Spinal cord (tissue), 10 donors: ENCODE data around the gene SEZ6L2. TPM values are rescaled to one million over a fixed set of nuclear protein-coding genes. Genes with fewer than 3 reads are reported as not detected.
A peak's percentile ranks its signal among the peaks of the same experiment; 100 is the strongest.
"Not testable (repeated sequence)": the region's sequence is repeated elsewhere in the genome, so short reads cannot be mapped to it uniquely, and the experiment has no call there.

ENCODE experiments used
- DNase-seq, 6 donors: peaks; one replicate each; pipeline versions ENCODE4 v3.0.0 to v3.0.0-alpha.2; 2013 to 2015; ENCODE audit warnings: low spot score in 6 of 6, low read depth in 4 of 6
- H3K27ac ChIP-seq: one replicate; pipeline ENCODE4 v1.5.1; 2013; ENCODE audit warnings: low read depth, low read length, control low read depth
- H3K27me3 ChIP-seq: one replicate; pipeline ENCODE4 v1.6.1; 2013; ENCODE audit warnings: low read length; ENCODE audit not compliant: control insufficient read depth, insufficient read depth
- H3K36me3 ChIP-seq: one replicate; pipeline ENCODE4 v1.6.1; 2013; ENCODE audit warnings: low read length; ENCODE audit not compliant: control insufficient read depth, insufficient read depth
- H3K4me1 ChIP-seq: one replicate; pipeline ENCODE4 v1.6.1; 2013; ENCODE audit warnings: low read length; ENCODE audit not compliant: control insufficient read depth, insufficient read depth
- H3K4me3 ChIP-seq: one replicate; pipeline ENCODE4 v1.5.1; 2013; ENCODE audit warnings: low read depth, low read length, control low read depth
- H3K9me3 ChIP-seq: one replicate; pipeline ENCODE4 v1.6.1; 2013; ENCODE audit warnings: low read length; ENCODE audit not compliant: control insufficient read depth, insufficient read depth
- WGBS: methylation state at CpG from one replicate; pipeline ENCODE4 v1.1.5; 2013; ENCODE audit warnings: missing lambda C conversion rate; ENCODE audit not compliant: insufficient coverage; 5-methylcytosine and 5-hydroxymethylcytosine counted together
- polyA plus RNA-seq, 2 donors: library from polyadenylated mRNA; unstranded; fragments of 120-200 nt; gene quantifications; one replicate each; pipeline ENCODE4 v1.2.1, GENCODE V29; 2013; ENCODE audit not compliant: insufficient read length in 2 of 2
- total RNA-seq, 2 donors: library from RNA; depleted of rRNA in 1 of 2; stranded (reverse); fragments of 120-200 nt in 1 of 2; fragments of >200 nt in 1 of 2; gene quantifications; one replicate each; pipeline versions ENCODE4 v1.2.3 to v1.2.4, GENCODE V29; 2013 to 2014
- donor health status: healthy.

SEZ6L2 gene
- total and polyA plus RNA-seq, 4 donors: 32.7 to 155 (median 102) TPM

DNA sequence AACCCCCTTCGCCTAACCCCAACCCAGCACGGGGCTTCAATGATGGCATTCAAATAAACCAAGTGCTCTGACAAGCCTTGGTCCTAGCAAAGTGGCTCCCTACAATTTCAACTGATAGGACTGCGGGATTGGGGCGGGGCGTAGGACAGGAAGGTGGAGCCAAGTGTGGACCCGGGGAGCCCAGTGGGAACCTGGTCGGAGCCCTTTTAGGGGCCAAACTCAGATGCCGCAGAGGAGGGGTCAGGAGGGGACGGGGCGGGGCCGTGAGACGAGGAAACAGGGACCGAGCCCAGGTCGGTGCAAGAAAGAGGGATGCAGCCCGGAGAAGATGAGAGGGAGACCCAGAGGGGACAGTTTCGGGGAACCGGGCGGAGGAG, 23.1 kb downstream of the SEZ6L2 start:
- Histone ChIP-seq H3K4me3 (no peak overlapping the region), H3K27ac (no peak overlapping the region), H3K4me1 (peaks cover 14% of the 10 kb centered on the region), H3K27me3 (peaks cover 23% of the 10 kb centered on the region), H3K9me3 (no peaks in the 10 kb centered on the region), H3K36me3 (peaks cover 63% of the 10 kb centered on the region)
- no peak for DNase-seq
- WGBS: 24% methylated on average over 16 of the region's 18 CpGs

DNA sequence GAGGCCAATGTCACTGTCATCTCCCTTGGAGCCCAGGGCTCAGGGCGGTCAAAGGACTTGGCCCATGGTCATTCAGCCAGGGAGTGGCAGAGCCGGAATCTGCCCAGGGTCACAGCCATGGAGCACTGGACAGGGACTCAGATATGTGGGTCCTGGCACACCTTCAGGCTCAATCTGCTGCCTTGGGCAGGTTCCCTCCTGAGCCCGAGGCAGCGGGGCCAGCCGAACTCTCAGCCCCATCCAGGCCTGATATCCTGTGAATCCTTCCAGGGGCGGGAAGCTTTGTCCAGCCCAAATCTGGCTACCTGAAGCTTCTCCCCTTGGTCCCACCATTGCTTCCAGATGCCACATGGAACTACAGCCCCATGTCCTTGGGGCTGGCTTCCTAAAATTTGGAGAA, 24.1 kb downstream of the SEZ6L2 start:
- no peaks in the 10 kb centered on the region for H3K9me3 ChIP-seq
- H3K4me3 ChIP-seq: no peak overlapping the region
- H3K4me1 ChIP-seq: peaks cover 14% of the 10 kb centered on the region
- H3K27me3 ChIP-seq: peaks cover 23% of the 10 kb centered on the region
- H3K27ac ChIP-seq: no peak overlapping the region
- peaks cover 72% of the 10 kb centered on the region for H3K36me3 ChIP-seq
- DNase-seq: no peak
- WGBS: 86% methylated on average over 6 of the region's 6 CpGs

DNA sequence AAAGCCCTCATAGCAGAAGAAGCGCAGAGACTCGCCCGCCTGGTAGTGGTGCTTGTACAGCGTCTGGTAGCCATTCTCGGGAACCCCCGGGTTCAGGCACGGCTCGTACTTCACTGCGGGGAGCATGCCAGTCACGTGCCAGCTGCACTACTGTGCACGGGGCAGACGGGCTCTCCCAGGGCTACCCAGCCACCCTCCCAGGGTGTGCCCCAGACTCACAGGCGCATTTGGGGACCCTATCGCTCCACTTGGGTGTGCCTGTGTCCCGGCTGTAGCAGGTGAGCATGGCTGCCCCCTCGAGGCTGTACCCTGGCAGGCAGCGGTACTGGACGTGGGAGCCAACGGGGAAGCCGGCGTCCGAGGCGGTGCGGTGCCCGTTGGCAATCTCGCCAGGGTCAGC, 26.0 kb downstream of the SEZ6L2 start:
- DNase-seq: no peak
- Histone ChIP-seq H3K4me3 (no peak overlapping the region), H3K36me3 (peaks cover 58% of the 10 kb centered on the region), H3K9me3 (no peaks in the 10 kb centered on the region), H3K4me1 (peaks cover 14% of the 10 kb centered on the region), H3K27me3 (peaks cover 23% of the 10 kb centered on the region), H3K27ac (no peak overlapping the region)
- 91% methylated on average over 24 of the region's 26 CpGs for WGBS

DNA sequence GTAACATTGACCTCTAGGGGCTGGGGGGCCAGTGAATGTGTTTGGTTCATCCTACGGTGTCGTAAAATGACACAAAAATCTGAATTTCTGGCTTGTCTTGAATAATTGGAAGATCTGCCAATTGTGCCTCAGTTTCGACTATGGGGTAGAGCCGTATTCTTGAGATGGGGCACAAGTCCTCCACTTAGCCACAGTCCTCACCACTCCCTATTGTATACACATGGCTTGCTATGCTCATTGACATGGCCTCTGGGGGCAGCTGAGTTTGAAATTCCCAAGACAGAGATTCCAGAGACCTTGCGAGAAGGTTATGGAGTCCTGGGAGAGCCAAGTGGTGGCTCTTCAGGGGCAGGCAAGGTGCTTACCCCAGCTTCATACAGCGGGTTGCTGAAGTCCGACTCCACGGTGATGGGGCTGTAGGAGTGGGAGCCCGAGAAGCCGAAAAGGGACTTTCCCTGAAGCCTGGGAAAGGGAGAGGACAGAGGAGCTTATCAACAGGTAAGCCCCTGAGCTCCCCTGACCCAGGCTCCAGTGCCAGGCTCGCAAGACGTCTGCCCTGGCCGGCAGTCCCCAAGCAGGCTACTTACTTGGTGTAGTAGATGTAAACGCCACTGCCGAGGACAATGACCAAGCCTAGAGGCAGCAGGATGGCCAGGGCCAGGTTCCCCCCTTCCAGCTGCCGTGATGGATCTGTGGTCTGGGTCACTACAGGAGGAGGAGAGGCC, 27.4 kb downstream of the SEZ6L2 start:
- WGBS: 94% methylated on average over 16 of the region's 16 CpGs
- DNase-seq: no peak
- no peak overlapping the region for H3K27ac ChIP-seq
- H3K9me3 ChIP-seq: no peaks in the 10 kb centered on the region
- H3K4me3 ChIP-seq: no peak overlapping the region
- H3K36me3 ChIP-seq: peaks cover 50% of the 10 kb centered on the region
- H3K27me3 ChIP-seq: peaks cover 11% of the 10 kb centered on the region
- H3K4me1 ChIP-seq: peaks cover 8% of the 10 kb centered on the region

DNA sequence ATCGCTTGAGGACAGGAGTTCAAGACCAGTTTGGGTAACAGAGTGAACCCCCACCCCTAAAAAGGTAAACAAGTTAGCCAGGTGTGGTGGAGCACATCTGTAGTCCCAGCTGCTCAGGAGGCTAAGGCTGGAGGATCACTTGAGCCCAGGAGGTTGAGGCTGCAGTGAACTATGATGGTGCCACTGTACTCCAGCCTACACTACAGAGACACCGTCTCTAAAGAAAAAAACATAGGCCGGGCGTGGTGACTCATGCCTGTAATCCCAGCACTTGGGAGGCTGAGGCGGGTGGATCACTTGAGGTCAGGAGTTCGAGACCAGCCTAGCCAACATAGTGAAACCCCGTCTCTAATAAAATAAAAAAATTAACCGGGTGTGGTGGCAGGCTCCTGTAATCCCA, 30.3 kb downstream of the SEZ6L2 start:
- H3K27ac ChIP-seq, H3K9me3 ChIP-seq, H3K4me3 ChIP-seq, H3K27me3 ChIP-seq, DNase-seq, H3K4me1 ChIP-seq: not testable (repeated sequence)
- peaks cover 32% of the 10 kb centered on the region for H3K36me3 ChIP-seq
- 86% methylated on average over 4 of the region's 8 CpGs for WGBS

DNA sequence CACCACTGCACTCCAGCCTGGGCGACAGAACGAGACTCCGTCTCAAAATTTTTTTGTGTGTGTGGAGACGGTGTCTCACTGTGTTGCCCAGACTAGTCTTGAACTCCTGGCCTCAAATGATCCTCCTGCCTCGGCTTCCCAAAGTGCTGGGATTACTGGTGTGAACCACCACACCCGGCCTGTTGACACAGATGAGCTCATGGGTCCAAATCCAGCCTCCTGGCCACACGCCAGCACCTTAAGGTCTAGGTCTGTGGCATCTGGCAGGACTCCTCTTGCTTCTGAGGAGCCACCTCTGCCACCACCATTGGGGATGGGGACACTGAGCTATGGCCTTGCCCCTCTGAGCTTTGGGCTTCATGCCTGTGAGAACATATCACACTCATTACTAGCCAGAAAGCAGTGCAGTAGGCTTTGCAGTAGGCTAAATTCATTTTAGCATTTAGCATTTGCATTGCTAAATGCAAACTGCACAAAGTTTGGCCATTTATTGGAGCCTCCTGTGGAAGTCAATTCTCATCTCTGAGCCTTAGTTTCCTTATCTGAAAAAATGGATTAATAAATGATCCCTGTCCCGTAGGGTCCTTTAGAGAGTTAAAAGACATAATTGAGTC, 30.8 kb downstream of the SEZ6L2 start:
- H3K36me3 ChIP-seq: peaks cover 29% of the 10 kb centered on the region
- no peaks in the 10 kb centered on the region for H3K27me3 ChIP-seq
- DNase-seq: no peak
- H3K4me1 ChIP-seq: peaks cover 8% of the 10 kb centered on the region
- no peak overlapping the region for H3K4me3 ChIP-seq
- no peak overlapping the region for H3K27ac ChIP-seq
- WGBS: 87% methylated on average over 8 of the region's 8 CpGs
- no peaks in the 10 kb centered on the region for H3K9me3 ChIP-seq

DNA sequence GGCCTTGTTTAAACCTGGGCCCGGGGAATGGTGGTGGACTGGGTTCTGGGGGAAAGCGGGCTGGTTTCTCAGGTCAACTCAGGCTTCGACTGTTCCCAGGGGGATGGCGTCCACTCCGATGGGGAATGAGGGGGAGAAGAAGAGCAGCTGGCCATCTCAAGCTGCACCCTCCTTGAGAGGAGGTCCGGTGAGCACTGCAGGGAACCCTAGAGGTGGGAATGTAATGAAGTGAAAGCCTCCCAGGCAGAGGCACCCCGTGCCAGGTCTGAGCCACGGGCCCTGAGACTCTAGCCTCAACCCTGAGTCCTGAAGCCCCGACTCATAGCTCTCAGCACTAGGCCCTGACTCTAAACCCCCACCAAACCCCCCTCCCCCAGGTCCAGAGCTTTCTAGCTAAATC, 35.1 kb downstream of the SEZ6L2 start:
- H3K4me1 ChIP-seq: peaks cover 29% of the 10 kb centered on the region
- no peak overlapping the region for H3K27ac ChIP-seq
- WGBS: 94% methylated on average over 7 of the region's 9 CpGs
- H3K27me3 ChIP-seq: no peaks in the 10 kb centered on the region
- DNase-seq: no peak
- H3K36me3 ChIP-seq: peaks cover 21% of the 10 kb centered on the region
- no peak overlapping the region for H3K4me3 ChIP-seq
- no peaks in the 10 kb centered on the region for H3K9me3 ChIP-seq

DNA sequence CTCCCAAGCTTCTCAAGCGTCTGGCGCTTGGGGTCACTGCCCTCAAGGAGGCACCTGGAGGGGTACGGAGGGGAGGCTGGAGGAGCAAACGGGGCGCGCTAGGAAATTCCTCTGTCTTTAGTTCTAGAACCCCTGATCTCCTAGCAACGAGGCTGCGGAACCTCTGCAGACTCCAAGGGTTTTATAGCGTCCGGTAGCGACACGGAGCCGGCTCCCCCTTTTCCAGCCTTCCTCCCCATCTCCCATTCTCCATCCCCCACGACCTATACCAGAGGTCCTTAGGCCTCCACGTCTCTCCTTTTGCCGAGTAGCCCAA, 35.7 kb downstream of the SEZ6L2 start:
- 35% methylated on average over 13 of the region's 16 CpGs for WGBS
- no peak for DNase-seq
- no peaks in the 10 kb centered on the region for H3K9me3 ChIP-seq
- H3K27ac ChIP-seq: peak overlapping the region; percentile 92
- H3K27me3 ChIP-seq: no peaks in the 10 kb centered on the region
- peaks cover 27% of the 10 kb centered on the region for H3K36me3 ChIP-seq
- H3K4me3 ChIP-seq: peak overlapping the region; percentile 79
- H3K4me1 ChIP-seq: peaks cover 29% of the 10 kb centered on the region

DNA sequence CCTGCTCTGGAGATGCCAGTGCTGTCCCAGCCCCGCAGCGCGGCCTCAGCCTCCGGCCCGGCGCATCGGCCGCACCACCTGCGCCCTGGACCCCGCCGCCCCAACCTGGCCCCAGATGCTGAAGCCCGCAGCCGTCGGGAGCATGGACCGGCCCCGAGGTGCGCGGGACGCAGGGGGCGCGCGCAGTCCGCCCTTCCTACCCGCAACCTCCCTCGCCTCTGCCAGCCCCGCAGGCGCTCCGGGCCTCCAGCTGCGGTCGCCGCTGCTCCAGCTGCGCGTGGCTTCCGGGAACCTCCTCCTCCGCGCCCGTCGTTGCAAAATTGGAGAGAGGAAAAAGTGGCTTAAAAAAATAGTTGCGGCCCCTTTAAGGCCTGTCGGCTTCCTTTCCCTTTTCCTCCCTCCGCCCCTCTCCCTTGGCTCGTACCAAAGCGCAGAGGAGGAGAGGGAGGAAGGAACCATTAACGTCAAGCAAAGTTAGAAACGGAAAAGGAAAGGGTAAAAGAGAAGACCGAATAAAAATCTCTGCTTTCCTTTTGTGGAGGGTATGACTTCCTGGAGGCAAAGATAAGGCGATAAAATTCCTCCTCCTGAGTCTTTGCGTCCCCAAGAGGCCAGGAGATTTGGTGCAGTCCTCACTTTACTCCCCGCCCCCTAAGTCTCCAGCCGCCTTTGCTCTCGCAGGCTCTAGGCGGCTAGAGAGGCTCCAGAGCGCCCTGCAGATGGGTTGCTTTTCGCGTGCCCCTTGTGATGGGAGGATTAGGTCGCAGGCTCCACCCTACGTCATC, 36.3 kb downstream of the SEZ6L2 start, which contains the start of gene CDIPT:
Gene CDIPT (minus strand): TSS at position 343 of the 785 bp plus-strand sequence. CDS start 369 bp downstream, outside the sequence.
- Histone ChIP-seq H3K27me3 (no peaks in the 10 kb centered on the region), H3K9me3 (no peaks in the 10 kb centered on the region), H3K36me3 (peaks cover 31% of the 10 kb centered on the region), H3K4me3 (peak within 1 kb of the TSS; percentile 79), H3K27ac (peak within 1 kb of the TSS; percentile 92), H3K4me1 (peaks cover 29% of the 10 kb centered on the region)
- WGBS: 0% methylated on average over 19 of the region's 57 CpGs
- peak; percentile 93 to 99 (median 96) for DNase-seq
